ENCODE results near the gene ANKS3.
A peak's percentile ranks its signal among the peaks of the same experiment; 100 is the strongest.

Gene ANKS3

GRCh38 chr16:4766875-4767628 is 33.0 kb upstream of the ANKS3 start, which contains the start of gene ZNF500:
ZNF500 (minus strand) TSS chr16:4767162; CDS start chr16:4765978, 1,184 bp downstream.
- TF ChIP-seq CTCF (IDR thresholded peaks at IDR 0.05; ENCODE audit: low read depth, low read length): no peak

DNA sequence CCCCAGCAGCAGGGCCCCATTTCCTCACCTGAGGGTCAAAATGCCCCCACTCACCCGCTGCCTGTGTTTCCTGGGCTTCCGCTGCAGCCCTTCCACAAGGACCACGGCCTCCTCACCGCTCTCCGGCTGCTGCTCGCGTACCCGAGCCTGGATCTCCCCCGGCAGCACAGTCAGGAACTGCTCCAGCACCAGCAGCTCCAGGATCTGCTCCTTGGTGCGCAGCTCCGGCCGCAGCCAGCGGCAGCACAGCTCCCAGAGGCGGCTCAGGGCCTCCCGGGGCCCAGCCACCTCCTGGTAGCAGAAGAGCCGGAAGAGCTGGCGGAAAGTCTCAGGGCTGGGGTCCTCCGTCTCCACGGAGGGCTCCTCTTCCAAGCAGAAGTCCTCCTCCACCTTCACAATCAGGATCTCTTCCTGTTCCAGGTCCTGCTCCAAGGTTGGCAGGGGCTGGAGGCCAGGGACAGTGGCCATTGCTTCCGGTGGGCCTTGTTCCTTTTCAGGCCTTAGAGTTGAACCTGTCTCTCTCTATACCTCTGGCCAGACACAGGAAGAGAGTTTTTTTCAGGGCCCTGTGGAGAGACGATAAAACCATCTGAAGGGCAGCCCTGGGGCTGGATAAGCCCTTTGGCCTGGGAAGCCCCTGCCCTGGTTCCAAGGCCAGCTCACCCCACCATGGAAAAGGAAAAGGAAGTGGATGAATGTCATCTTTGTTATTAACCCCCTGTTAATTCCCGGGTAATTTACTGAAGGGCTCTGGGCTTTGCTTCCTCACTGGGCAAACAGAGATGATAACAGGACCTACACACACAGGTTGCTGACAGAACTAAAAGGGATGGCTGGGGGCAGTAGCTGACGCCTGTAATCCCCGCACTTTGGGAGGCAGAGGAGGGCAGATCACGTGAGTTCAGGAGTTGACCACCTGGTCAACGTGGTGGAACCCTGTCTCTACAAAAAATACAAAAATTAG is 31.7 kb upstream of the ANKS3 start:
- H3K4me3 ChIP-seq (ENCODE audit: low read depth, low read length): peak overlapping the region; percentile 94
- TF ChIP-seq CTCF (IDR thresholded peaks at IDR 0.05; ENCODE audit: low read depth, low read length): no peak

More at GRCh38 chr16:4766875-4767628, 33.0 kb upstream of the ANKS3 start, which contains the start of gene ZNF500:
- H3K4me3 ChIP-seq (ENCODE audit: low read depth, low read length): peak within 1 kb of the TSS; percentile 94

- TF ChIP-seq CTCF (IDR thresholded peaks at IDR 0.05; ENCODE audit: low read depth, low read length): no peak
- H3K4me3 ChIP-seq (ENCODE audit: low read depth, low read length): no peak overlapping the region
Observed at GRCh38 chr16:4763791-4764190, 29.7 kb upstream of the ANKS3 start.

DNA sequence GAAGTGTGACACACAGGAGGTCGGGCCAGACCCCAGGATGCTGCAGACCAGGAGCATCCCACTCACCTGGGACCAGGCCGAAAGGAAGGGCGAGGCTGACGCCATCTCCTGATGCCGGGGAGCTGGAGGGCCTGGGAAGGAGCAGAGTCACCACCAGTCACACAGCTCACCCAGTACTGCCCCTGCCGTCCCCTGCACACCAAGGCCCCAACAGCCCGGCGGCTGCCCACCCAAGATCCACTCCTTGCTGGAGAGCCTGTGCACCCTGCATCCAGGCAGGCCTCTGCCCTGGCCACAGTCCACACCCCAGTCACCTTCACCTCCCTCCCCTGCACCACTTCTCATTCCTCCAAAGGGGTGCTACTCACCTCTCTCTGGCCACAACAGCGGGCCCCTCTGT is 28.1 kb upstream of the ANKS3 start:
- H3K4me3 ChIP-seq (ENCODE audit: low read depth, low read length): no peak overlapping the region
- TF ChIP-seq CTCF (IDR thresholded peaks at IDR 0.05; ENCODE audit: low read depth, low read length): no peak

- TF ChIP-seq CTCF (IDR thresholded peaks at IDR 0.05; ENCODE audit: low read depth, low read length): no peak
- no peak overlapping the region for H3K4me3 ChIP-seq (ENCODE audit: low read depth, low read length)
Observed at GRCh38 chr16:4760221-4760910, 26.3 kb upstream of the ANKS3 start.

DNA sequence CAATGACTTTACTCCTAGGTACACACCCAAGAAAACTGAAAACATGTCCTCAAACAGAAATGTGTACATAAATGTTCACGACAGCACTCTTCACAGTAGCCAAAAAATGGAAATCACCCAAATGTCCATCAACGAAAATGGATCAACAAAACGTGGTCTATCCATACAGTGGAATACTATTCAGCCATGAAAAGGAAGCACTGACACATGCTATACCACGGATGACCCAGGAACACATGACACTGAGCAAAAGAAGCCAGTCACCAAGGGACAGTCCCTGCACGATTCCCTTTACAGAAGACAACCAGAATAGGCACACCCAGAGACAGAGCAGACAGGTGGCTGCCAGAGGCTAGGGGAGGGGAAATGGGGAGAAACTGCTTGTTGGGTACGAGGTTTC is 21.6 kb upstream of the ANKS3 start:
- no peak overlapping the region for H3K4me3 ChIP-seq (ENCODE audit: low read depth, low read length)
- TF ChIP-seq CTCF (IDR thresholded peaks at IDR 0.05; ENCODE audit: low read depth, low read length): no peak
